ENCODE measurements around the gene MPZL1.

- TF ChIP-seq REST (IDR thresholded peaks at IDR 0.05; ENCODE audit: insufficient replicate concordance, low read depth): no peak
- no peak for TF ChIP-seq CTCF (IDR thresholded peaks at IDR 0.05; ENCODE audit: insufficient read depth, low read length)
Measured at GRCh38 chr1:167726008-167726407, 4.2 kb downstream of the MPZL1 start.

Measured in HL-60 (cell line).